HepG2 (cell line): Measurements from ENCODE around the gene VPS25. TPM values are rescaled to one million over a fixed set of nuclear protein-coding genes. Genes with fewer than 3 reads are reported as not detected.
A peak's percentile ranks its signal among the peaks of the same experiment; 100 is the strongest.

Experiments
- KDM1A ChIP-seq: IDR thresholded peaks from 2 replicates; pipeline ENCODE4 v1.6.1; 2016; ENCODE audit warnings: missing compliant biosample characterization
- KLF13 ChIP-seq: sonication (generic); formaldehyde crosslinking; IDR thresholded peaks from 2 replicates; pipeline ENCODE4 v1.4.0; 2020; ENCODE audit warnings: mild to moderate bottlenecking, missing genetic modification reagents
- KMT2B ChIP-seq: IDR thresholded peaks from 2 replicates; pipeline ENCODE4 v1.6.1; 2016; ENCODE audit warnings: missing genetic modification reagents, missing compliant biosample characterization
- MIXL1 ChIP-seq: IDR thresholded peaks from 2 replicates; pipeline ENCODE4 v1.6.1; 2016
- PTBP1 ChIP-seq: fragments of 200-400 bp; formaldehyde crosslinking; IDR thresholded peaks from 2 replicates; pipeline ENCODE4 v1.6.1; 2018; ENCODE audit warnings: low read length, low read depth; ENCODE audit not compliant: poor library complexity, severe bottlenecking
- ZNF382 ChIP-seq: sonication (generic); formaldehyde crosslinking; IDR thresholded peaks from 2 replicates; pipeline ENCODE4 v1.5.0; 2020; ENCODE audit warnings: missing genetic modification reagents, mild to moderate bottlenecking, borderline replicate concordance
- ZNF619 ChIP-seq: sonication (generic); formaldehyde crosslinking; IDR thresholded peaks from 2 replicates; pipeline ENCODE4 v1.4.0; 2020; ENCODE audit warnings: mild to moderate bottlenecking, missing genetic modification reagents
- ZNF652 ChIP-seq: IDR thresholded peaks from 2 replicates; pipeline ENCODE4 v1.6.1; 2016; ENCODE audit warnings: low read depth, borderline replicate concordance
- polyA plus RNA-seq, 8 experiments: library from polyadenylated mRNA; depleted of rRNA in 3 of 8; stranded (reverse) in 7 of 8; unstranded in 1 of 8; fragments of >200 nt; fragmentation: Illumina TruSeq in 4 of 8; extraction: Trizol in 4 of 8; gene quantifications; 2 replicates each; pipeline versions ENCODE4 v1.2.1 to v1.2.3, GENCODE V29; 2011 to 2016; ENCODE audit warnings: low read depth in 4 of 8, missing spikeins in 1 of 8, mixed read lengths in 1 of 8; ENCODE audit not compliant: insufficient read depth in 1 of 8
- total RNA-seq, 5 experiments: library from RNA; depleted of rRNA; stranded (reverse); fragments of >200 nt; fragmentation: Illumina TruSeq; extraction: Trizol; gene quantifications; 2 replicates each; pipeline ENCODE4 v1.2.3, GENCODE V29; 2016; ENCODE audit warnings: low read depth in 1 of 5
- TF ChIP-seq, protein P1 (sequence below): sonication (generic); formaldehyde crosslinking; IDR thresholded peaks from 2 replicates; pipeline ENCODE4 v1.4.0; 2020; ENCODE audit warnings: missing genetic modification reagents, borderline replicate concordance
- TF ChIP-seq, protein P2 (sequence below): sonication (generic); formaldehyde crosslinking; IDR thresholded peaks from 2 replicates; pipeline ENCODE4 v1.8.1; 2023; ENCODE audit warnings: missing genetic modification reagents, mild to moderate bottlenecking, borderline replicate concordance
- TF ChIP-seq, protein P3 (sequence below): sonication (generic); formaldehyde crosslinking; IDR thresholded peaks from 2 replicates; pipeline ENCODE4 v1.4.0; 2020; ENCODE audit warnings: missing genetic modification reagents
- TF ChIP-seq, protein P4 (sequence below): IDR thresholded peaks from 2 replicates; pipeline ENCODE4 v1.6.1; 2016; ENCODE audit warnings: low read depth, missing genetic modification reagents, missing compliant biosample characterization
- TF ChIP-seq, protein P5 (sequence below): sonication (generic); formaldehyde crosslinking; IDR thresholded peaks from 2 replicates; pipeline ENCODE4 v1.4.0; 2020; ENCODE audit warnings: missing genetic modification reagents, mild to moderate bottlenecking, borderline replicate concordance

Gene VPS25
- total and polyA plus RNA-seq, 2 of the 13 experiments (the other 11 are each of a cell fraction or from before 2014, with no cell fraction given), result 161 to 249 TPM

DNA sequence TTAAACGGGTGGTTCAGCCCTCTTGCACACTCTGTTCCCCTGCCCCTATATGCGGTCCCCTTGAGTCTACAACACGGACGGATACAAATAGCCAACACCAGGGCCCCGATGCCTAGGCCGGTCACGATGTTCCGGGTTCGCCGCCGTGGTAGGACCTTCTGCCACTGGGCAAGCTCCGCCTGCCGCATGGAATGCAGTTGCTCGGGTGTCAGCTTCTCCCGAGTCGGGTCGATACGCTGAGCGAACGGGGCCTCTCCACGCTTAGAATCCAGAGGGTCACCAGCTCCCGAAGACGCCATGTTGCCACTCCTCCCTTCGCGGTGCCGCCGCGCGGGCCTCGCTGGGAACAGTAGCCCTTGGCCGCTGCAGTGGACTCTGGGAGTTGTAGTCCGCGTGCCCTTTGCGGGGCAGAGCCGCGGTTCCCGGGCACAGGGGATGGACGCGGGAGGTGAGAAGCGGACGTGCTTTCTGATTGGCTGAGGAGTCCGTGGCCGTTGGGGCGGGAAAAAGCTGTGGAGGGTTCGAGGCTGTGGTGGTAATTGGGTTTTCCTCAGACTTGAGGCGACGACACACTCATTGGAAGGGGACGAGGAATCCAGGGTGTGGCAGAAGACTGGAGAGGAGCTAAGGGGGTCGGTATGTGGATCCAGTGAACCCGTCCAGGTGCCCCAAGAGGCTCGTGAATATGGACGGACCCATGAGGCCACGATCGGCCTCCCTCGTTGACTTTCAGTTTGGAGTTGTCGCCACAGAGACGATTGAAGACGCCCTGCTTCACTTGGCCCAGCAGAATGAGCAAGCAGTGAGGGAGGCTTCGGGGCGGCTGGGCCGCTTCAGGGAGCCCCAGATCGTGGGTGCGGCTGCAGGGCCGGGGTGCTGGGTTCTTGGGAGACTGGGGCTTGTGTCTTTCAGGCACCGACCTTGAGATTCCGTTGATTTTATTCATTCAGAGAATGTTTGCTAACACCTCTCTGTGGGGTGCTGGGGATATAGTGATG, 25.4 kb downstream of the VPS25 start, which contains the start of the genes CNTD1 and COA3 (continued):
- TF ChIP-seq, protein P1, sequence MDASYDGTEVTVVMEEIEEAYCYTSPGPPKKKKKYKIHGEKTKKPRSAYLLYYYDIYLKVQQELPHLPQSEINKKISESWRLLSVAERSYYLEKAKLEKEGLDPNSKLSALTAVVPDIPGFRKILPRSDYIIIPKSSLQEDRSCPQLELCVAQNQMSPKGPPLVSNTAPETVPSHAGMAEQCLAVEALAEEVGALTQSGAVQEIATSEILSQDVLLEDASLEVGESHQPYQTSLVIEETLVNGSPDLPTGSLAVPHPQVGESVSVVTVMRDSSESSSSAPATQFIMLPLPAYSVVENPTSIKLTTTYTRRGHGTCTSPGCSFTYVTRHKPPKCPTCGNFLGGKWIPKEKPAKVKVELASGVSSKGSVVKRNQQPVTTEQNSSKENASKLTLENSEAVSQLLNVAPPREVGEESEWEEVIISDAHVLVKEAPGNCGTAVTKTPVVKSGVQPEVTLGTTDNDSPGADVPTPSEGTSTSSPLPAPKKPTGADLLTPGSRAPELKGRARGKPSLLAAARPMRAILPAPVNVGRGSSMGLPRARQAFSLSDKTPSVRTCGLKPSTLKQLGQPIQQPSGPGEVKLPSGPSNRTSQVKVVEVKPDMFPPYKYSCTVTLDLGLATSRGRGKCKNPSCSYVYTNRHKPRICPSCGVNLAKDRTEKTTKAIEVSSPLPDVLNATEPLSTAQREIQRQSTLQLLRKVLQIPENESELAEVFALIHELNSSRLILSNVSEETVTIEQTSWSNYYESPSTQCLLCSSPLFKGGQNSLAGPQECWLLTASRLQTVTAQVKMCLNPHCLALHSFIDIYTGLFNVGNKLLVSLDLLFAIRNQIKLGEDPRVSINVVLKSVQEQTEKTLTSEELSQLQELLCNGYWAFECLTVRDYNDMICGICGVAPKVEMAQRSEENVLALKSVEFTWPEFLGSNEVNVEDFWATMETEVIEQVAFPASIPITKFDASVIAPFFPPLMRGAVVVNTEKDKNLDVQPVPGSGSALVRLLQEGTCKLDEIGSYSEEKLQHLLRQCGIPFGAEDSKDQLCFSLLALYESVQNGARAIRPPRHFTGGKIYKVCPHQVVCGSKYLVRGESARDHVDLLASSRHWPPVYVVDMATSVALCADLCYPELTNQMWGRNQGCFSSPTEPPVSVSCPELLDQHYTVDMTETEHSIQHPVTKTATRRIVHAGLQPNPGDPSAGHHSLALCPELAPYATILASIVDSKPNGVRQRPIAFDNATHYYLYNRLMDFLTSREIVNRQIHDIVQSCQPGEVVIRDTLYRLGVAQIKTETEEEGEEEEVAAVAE, result peak; percentile 93
- no peak for TF ChIP-seq ZNF382 (CRISPR knock-in tag)
- no peak for TF ChIP-seq ZNF652
- peak; percentile 73; the same call in 1 of the 2 replicates for TF ChIP-seq MIXL1 (CRISPR knock-in tag)
- TF ChIP-seq KDM1A, result peak; percentile 46
- TF ChIP-seq, protein P2, sequence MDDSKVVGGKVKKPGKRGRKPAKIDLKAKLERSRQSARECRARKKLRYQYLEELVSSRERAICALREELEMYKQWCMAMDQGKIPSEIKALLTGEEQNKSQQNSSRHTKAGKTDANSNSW (CRISPR knock-in tag), result 0 out of 2 replicates have a peak, but pooled peaks have one; percentile 49
- TF ChIP-seq, protein P3, sequence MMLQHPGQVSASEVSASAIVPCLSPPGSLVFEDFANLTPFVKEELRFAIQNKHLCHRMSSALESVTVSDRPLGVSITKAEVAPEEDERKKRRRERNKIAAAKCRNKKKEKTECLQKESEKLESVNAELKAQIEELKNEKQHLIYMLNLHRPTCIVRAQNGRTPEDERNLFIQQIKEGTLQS (CRISPR knock-in tag), result no peak
- TF ChIP-seq KMT2B (CRISPR knock-in tag), result peak; percentile 88
- TF ChIP-seq, protein P4, sequence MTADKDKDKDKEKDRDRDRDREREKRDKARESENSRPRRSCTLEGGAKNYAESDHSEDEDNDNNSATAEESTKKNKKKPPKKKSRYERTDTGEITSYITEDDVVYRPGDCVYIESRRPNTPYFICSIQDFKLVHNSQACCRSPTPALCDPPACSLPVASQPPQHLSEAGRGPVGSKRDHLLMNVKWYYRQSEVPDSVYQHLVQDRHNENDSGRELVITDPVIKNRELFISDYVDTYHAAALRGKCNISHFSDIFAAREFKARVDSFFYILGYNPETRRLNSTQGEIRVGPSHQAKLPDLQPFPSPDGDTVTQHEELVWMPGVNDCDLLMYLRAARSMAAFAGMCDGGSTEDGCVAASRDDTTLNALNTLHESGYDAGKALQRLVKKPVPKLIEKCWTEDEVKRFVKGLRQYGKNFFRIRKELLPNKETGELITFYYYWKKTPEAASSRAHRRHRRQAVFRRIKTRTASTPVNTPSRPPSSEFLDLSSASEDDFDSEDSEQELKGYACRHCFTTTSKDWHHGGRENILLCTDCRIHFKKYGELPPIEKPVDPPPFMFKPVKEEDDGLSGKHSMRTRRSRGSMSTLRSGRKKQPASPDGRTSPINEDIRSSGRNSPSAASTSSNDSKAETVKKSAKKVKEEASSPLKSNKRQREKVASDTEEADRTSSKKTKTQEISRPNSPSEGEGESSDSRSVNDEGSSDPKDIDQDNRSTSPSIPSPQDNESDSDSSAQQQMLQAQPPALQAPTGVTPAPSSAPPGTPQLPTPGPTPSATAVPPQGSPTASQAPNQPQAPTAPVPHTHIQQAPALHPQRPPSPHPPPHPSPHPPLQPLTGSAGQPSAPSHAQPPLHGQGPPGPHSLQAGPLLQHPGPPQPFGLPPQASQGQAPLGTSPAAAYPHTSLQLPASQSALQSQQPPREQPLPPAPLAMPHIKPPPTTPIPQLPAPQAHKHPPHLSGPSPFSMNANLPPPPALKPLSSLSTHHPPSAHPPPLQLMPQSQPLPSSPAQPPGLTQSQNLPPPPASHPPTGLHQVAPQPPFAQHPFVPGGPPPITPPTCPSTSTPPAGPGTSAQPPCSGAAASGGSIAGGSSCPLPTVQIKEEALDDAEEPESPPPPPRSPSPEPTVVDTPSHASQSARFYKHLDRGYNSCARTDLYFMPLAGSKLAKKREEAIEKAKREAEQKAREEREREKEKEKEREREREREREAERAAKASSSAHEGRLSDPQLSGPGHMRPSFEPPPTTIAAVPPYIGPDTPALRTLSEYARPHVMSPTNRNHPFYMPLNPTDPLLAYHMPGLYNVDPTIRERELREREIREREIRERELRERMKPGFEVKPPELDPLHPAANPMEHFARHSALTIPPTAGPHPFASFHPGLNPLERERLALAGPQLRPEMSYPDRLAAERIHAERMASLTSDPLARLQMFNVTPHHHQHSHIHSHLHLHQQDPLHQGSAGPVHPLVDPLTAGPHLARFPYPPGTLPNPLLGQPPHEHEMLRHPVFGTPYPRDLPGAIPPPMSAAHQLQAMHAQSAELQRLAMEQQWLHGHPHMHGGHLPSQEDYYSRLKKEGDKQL (CRISPR knock-in tag), result peak; percentile 18; the same call in 1 of the 2 replicates
- TF ChIP-seq PTBP1, result no peak
- TF ChIP-seq KLF13 (CRISPR knock-in tag), result peak; percentile 74; the same call in 1 of the 2 replicates
- TF ChIP-seq, protein P5, sequence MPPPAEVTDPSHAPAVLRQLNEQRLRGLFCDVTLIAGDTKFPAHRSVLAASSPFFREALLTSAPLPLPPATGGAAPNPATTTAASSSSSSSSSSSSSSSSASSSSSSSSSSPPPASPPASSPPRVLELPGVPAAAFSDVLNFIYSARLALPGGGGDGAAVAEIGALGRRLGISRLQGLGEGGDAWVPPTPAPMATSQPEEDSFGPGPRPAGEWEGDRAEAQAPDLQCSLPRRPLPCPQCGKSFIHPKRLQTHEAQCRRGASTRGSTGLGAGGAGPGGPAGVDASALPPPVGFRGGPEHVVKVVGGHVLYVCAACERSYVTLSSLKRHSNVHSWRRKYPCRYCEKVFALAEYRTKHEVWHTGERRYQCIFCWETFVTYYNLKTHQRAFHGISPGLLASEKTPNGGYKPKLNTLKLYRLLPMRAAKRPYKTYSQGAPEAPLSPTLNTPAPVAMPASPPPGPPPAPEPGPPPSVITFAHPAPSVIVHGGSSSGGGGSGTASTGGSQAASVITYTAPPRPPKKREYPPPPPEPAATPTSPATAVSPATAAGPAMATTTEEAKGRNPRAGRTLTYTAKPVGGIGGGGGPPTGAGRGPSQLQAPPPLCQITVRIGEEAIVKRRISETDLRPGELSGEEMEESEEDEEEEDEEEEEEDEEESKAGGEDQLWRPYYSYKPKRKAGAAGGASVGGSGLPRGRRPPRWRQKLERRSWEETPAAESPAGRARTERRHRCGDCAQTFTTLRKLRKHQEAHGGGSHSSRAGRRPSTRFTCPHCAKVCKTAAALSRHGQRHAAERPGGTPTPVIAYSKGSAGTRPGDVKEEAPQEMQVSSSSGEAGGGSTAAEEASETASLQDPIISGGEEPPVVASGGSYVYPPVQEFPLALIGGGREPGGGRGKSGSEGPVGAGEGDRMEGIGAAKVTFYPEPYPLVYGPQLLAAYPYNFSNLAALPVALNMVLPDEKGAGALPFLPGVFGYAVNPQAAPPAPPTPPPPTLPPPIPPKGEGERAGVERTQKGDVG (CRISPR knock-in tag), result peak; percentile 94
- TF ChIP-seq ZNF619 (CRISPR knock-in tag), result peak; percentile 92
